Testis (tissue), 3 donors: ENCODE data around the gene SYT1. TPM values are rescaled to one million over a fixed set of nuclear protein-coding genes. Genes with fewer than 3 reads are reported as not detected.

Experiments used
- DNase-seq: peaks from one replicate; pipeline ENCODE4 v3.0.0-alpha.2; 2019
- H3K27ac ChIP-seq, 2 donors: fragments of 200-600 bp; sonication (generic); one replicate each; pipeline ENCODE4 v1.5.1; 2019
- H3K27me3 ChIP-seq: fragments of 200-600 bp; sonication (generic); one replicate; pipeline ENCODE4 v1.5.1; 2019
- H3K36me3 ChIP-seq: fragments of 200-600 bp; sonication (generic); one replicate; pipeline ENCODE4 v1.5.1; 2017; ENCODE audit warnings: low read depth; ENCODE audit errors: missing control alignments
- H3K4me1 ChIP-seq: fragments of 200-600 bp; sonication (generic); one replicate; pipeline ENCODE4 v1.5.1; 2019
- H3K4me3 ChIP-seq, 2 donors: fragments of 200-600 bp; sonication (generic); one replicate each; pipeline ENCODE4 v1.5.1; 2017 to 2019
- H3K9me3 ChIP-seq: fragments of 200-600 bp; sonication (generic); one replicate; pipeline ENCODE4 v1.5.1; 2017
- POLR2A ChIP-seq: fragments of 450-650 bp; IDR thresholded peaks from one replicate; pipeline ENCODE4 v1.6.1; 2017; ENCODE audit warnings: antibody characterized with exemption, mild to moderate bottlenecking, moderate library complexity
- WGBS, 2 donors: methylation state at CpG; one replicate each; pipeline ENCODE4 v1.1.5; 2018; 5-methylcytosine and 5-hydroxymethylcytosine counted together
- intact Hi-C: fragments of 100-400 bp; cut with DNase I; formaldehyde crosslinking; loops from one replicate; pipeline ENCODE4 v1.15.1; 2023; ENCODE audit warnings: low total_unique reads
- polyA plus RNA-seq: library from polyadenylated mRNA; stranded (reverse); fragments of 350-450 nt; fragmentation: Illumina TruSeq; extraction: RNeasy Lipid Tissue Mini Kit (QIAGEN cat#74804); gene quantifications from one replicate; pipeline ENCODE4 v1.2.3, GENCODE V29; 2014; ENCODE audit warnings: low read depth, low replicate concordance; ENCODE audit not compliant: insufficient read depth
- total RNA-seq, 2 donors: library from RNA; depleted of rRNA; stranded (reverse); fragments of >200 nt; gene quantifications; one replicate each; pipeline ENCODE4 v1.2.3, GENCODE V29; 2016
- TF ChIP-seq, protein P1 (sequence below), 3 experiments: fragments of 450-650 bp in 2 of 3; fragments of 200-600 bp in 1 of 3; sonication (generic) in 1 of 3; IDR thresholded peaks; one replicate each; pipeline ENCODE4 v1.5.1; 2016 to 2019; ENCODE audit warnings: antibody characterized with exemption in 3 of 3, mild to moderate bottlenecking in 2 of 3, moderate library complexity in 1 of 3

The SYT1 gene
- total and polyA plus RNA-seq, 3 donors from 2014 or later, result 1.1 to 1.7 (median 1.3) TPM

GRCh38 chr12:78878866-78879265 is 14.3 kb downstream of the SYT1 start:
- no peak for DNase-seq
- WGBS, 2 donors, result 89 to 93% methylated on average over 1 of the region's 1 CpG
- TF ChIP-seq, protein P1, sequence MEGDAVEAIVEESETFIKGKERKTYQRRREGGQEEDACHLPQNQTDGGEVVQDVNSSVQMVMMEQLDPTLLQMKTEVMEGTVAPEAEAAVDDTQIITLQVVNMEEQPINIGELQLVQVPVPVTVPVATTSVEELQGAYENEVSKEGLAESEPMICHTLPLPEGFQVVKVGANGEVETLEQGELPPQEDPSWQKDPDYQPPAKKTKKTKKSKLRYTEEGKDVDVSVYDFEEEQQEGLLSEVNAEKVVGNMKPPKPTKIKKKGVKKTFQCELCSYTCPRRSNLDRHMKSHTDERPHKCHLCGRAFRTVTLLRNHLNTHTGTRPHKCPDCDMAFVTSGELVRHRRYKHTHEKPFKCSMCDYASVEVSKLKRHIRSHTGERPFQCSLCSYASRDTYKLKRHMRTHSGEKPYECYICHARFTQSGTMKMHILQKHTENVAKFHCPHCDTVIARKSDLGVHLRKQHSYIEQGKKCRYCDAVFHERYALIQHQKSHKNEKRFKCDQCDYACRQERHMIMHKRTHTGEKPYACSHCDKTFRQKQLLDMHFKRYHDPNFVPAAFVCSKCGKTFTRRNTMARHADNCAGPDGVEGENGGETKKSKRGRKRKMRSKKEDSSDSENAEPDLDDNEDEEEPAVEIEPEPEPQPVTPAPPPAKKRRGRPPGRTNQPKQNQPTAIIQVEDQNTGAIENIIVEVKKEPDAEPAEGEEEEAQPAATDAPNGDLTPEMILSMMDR (IDR thresholded peaks at IDR 0.05), result no peak
- no peak for TF ChIP-seq POLR2A
- intact Hi-C loops, result no loop called here
- H3K36me3 ChIP-seq, result no peaks in the 10 kb centered on the region
- no peaks in the 10 kb centered on the region for H3K9me3 ChIP-seq
- no peak overlapping the region for H3K4me3 ChIP-seq
- no peaks in the 10 kb centered on the region for H3K27me3 ChIP-seq
- no peaks in the 10 kb centered on the region for H3K4me1 ChIP-seq
- no peak overlapping the region for H3K27ac ChIP-seq

DNA sequence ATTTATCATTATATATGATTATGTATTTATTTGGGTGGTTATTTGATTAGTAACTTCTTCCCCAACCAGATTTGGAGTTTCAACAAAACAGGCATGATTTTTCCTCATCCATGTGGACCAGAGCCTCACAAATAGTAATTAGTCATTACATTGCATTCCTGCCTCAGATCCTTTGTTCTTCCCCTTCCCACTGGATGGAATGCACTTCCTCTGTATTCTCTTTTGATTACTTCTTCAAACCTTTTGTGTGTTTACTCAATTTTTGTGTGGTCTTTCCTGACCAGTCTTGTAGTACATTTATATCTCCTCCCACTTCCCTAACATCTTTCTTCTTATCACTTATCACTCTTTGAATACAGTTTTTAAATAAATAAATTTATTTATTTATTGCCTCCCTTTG is 15.5 kb downstream of the SYT1 start:
- no peak overlapping the region for H3K27ac ChIP-seq
- H3K36me3 ChIP-seq, result no peaks in the 10 kb centered on the region
- DNase-seq, result no peak
- intact Hi-C loops, result no loop called here
- H3K27me3 ChIP-seq, result no peaks in the 10 kb centered on the region
- no peaks in the 10 kb centered on the region for H3K4me1 ChIP-seq
- no peaks in the 10 kb centered on the region for H3K9me3 ChIP-seq
- TF ChIP-seq, protein P1 (IDR thresholded peaks at IDR 0.05), result no peak
- no peak for TF ChIP-seq POLR2A
- H3K4me3 ChIP-seq, result no peak overlapping the region

- TF ChIP-seq POLR2A, result no peak
- TF ChIP-seq, protein P1 (IDR thresholded peaks at IDR 0.05), result no peak
- no peaks in the 10 kb centered on the region for H3K9me3 ChIP-seq
- DNase-seq, result no peak
- no peaks in the 10 kb centered on the region for H3K36me3 ChIP-seq
- 88 to 92% methylated on average over 2 of the region's 2 CpGs for WGBS, 2 donors
- intact Hi-C loops, result no loop called here
- no peak overlapping the region for H3K4me3 ChIP-seq
- no peak overlapping the region for H3K27ac ChIP-seq
- H3K27me3 ChIP-seq, result no peaks in the 10 kb centered on the region
- no peaks in the 10 kb centered on the region for H3K4me1 ChIP-seq
Observed at GRCh38 chr12:78881685-78882084, 17.1 kb downstream of the SYT1 start.

DNA sequence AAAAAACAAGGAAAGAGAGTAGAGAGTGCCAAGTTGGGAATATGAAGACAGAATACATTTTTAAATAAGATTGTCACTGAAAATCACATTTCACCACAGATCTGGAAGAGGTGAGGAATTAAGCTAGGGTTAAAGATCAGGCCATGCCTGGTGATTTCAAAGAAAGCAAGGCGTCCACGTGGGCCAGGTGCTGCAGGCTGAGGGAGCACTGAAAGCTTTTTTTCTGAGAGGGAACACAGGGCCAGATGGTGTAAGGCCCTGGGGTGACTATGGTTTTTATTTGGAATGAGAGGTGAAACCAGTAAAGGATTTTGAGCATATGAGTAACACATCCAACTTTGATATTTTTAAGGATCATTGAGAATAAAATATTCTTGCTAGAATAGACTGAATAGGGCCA is 20.9 kb downstream of the SYT1 start:
- H3K4me1 ChIP-seq, result no peaks in the 10 kb centered on the region
- TF ChIP-seq, protein P1 (IDR thresholded peaks at IDR 0.05), result no peak
- no peak for TF ChIP-seq POLR2A
- intact Hi-C loops, result no loop called here
- WGBS, 2 donors, result 57 to 70% methylated on average over 2 of the region's 2 CpGs
- H3K27me3 ChIP-seq, result no peaks in the 10 kb centered on the region
- H3K36me3 ChIP-seq, result no peaks in the 10 kb centered on the region
- no peak overlapping the region for H3K27ac ChIP-seq
- H3K9me3 ChIP-seq, result no peaks in the 10 kb centered on the region
- DNase-seq, result no peak
- no peak overlapping the region for H3K4me3 ChIP-seq

DNA sequence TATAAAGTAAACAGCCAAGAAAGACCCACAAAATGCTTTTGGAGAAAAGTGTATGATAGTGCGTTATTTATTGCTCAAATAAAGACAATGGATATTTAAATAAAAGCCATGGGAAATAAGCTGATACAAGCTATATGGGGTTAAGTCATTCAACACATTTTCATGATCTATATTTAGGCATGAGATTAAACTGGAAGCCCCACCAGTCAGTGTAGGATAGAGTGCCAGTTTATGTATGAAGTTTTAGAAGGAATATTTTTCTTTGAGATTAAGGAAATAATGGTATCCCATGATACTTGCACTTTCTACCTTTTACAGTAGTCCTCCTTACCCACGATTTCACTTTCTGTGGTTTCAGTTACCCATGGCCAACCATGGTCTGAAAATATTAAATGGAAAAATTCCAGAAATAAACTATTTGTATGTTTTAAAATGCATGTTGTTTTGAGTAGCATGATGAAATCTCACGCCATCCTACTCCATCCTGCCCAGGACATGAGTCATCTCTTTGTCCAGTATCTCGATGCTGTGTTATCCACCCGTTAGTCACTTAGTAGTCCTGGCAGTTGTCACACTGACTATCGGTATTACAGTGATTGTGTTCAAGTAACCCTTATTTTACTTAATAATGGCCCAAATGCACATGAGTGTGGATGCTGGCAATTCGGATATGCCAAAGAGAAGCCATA is 22.3 kb downstream of the SYT1 start:
- H3K9me3 ChIP-seq, result no peaks in the 10 kb centered on the region
- no peak overlapping the region for H3K27ac ChIP-seq
- intact Hi-C loops, result no loop called here
- WGBS, 2 donors, result 84 to 89% methylated on average over 7 of the region's 7 CpGs
- DNase-seq, result no peak
- no peaks in the 10 kb centered on the region for H3K27me3 ChIP-seq
- no peak overlapping the region for H3K4me3 ChIP-seq
- H3K4me1 ChIP-seq, result no peaks in the 10 kb centered on the region
- no peaks in the 10 kb centered on the region for H3K36me3 ChIP-seq
- no peak for TF ChIP-seq POLR2A
- TF ChIP-seq, protein P1 (IDR thresholded peaks at IDR 0.05), result no peak
